KOPT-K1 (cell line): ENCODE results near the gene COX4I1.

ENCODE experiments used
- H3K27ac ChIP-seq: fragments of 200-600 bp; sonication (generic); 2 replicates; pipeline ENCODE4 v1.5.1; 2016; ENCODE audit warnings: antibody characterized with exemption, mild to moderate bottlenecking, low read depth, low read length; ENCODE audit not compliant: poor library complexity, severe bottlenecking
- H3K36me3 ChIP-seq: fragments of 200-600 bp; sonication (generic); 2 replicates; pipeline ENCODE4 v1.5.1; 2017; ENCODE audit warnings: antibody characterized with exemption, mild to moderate bottlenecking, low read length, moderate library complexity; ENCODE audit not compliant: insufficient read depth
- H3K9me3 ChIP-seq: fragments of 200-600 bp; sonication (generic); 2 replicates; pipeline ENCODE4 v1.5.1; 2017; ENCODE audit warnings: antibody characterized with exemption, low read length, mild to moderate bottlenecking; ENCODE audit not compliant: insufficient read depth, poor library complexity, severe bottlenecking

Gene COX4I1

GRCh38 chr16:85759631-85760419 is 39.7 kb upstream of the COX4I1 start:
- no peaks in the 10 kb centered on the region for H3K9me3 ChIP-seq
- no peaks in the 10 kb centered on the region for H3K36me3 ChIP-seq
- H3K27ac ChIP-seq = no peak overlapping the region

GRCh38 chr16:85761861-85762260 is 37.6 kb upstream of the COX4I1 start:
- Histone ChIP-seq H3K36me3 (no peaks in the 10 kb centered on the region), H3K27ac (no peak overlapping the region), H3K9me3 (no peaks in the 10 kb centered on the region)

- H3K36me3 ChIP-seq = no peaks in the 10 kb centered on the region
- no peaks in the 10 kb centered on the region for H3K9me3 ChIP-seq
- no peak overlapping the region for H3K27ac ChIP-seq
Observed at GRCh38 chr16:85762970-85763369, 36.5 kb upstream of the COX4I1 start.

GRCh38 chr16:85763616-85764015 is 35.9 kb upstream of the COX4I1 start:
- H3K36me3 ChIP-seq = no peaks in the 10 kb centered on the region
- H3K27ac ChIP-seq = no peak overlapping the region
- H3K9me3 ChIP-seq = no peaks in the 10 kb centered on the region

GRCh38 chr16:85765211-85765610 is 34.3 kb upstream of the COX4I1 start:
- Histone ChIP-seq H3K27ac (no peak overlapping the region), H3K36me3 (no peaks in the 10 kb centered on the region), H3K9me3 (no peaks in the 10 kb centered on the region)

GRCh38 chr16:85765767-85766166 is 33.7 kb upstream of the COX4I1 start:
- Histone ChIP-seq H3K36me3 (no peaks in the 10 kb centered on the region), H3K9me3 (no peaks in the 10 kb centered on the region), H3K27ac (no peak overlapping the region)

GRCh38 chr16:85767531-85767930 is 32.0 kb upstream of the COX4I1 start:
- Histone ChIP-seq H3K9me3 (no peaks in the 10 kb centered on the region), H3K36me3 (no peaks in the 10 kb centered on the region), H3K27ac (no peak overlapping the region)

- Histone ChIP-seq H3K27ac (no peak overlapping the region), H3K9me3 (no peaks in the 10 kb centered on the region), H3K36me3 (no peaks in the 10 kb centered on the region)
Observed at GRCh38 chr16:85768199-85768598, 31.3 kb upstream of the COX4I1 start.

- H3K9me3 ChIP-seq = no peaks in the 10 kb centered on the region
- no peak overlapping the region for H3K27ac ChIP-seq
- H3K36me3 ChIP-seq = peaks cover 3% of the 10 kb centered on the region; the same call in 1 of the 2 replicates
Observed at GRCh38 chr16:85770741-85771140, 28.8 kb upstream of the COX4I1 start.

GRCh38 chr16:85773044-85773443 is 26.5 kb upstream of the COX4I1 start:
- Histone ChIP-seq H3K27ac (no peak overlapping the region), H3K9me3 (no peaks in the 10 kb centered on the region), H3K36me3 (peaks cover 22% of the 10 kb centered on the region)

- H3K27ac ChIP-seq = no peak overlapping the region
- H3K36me3 ChIP-seq = peaks cover 33% of the 10 kb centered on the region
- no peaks in the 10 kb centered on the region for H3K9me3 ChIP-seq
Observed at GRCh38 chr16:85774136-85774535, 25.4 kb upstream of the COX4I1 start.

GRCh38 chr16:85774811-85775210 is 24.7 kb upstream of the COX4I1 start:
- Histone ChIP-seq H3K36me3 (peaks cover 40% of the 10 kb centered on the region), H3K9me3 (no peaks in the 10 kb centered on the region), H3K27ac (no peak overlapping the region)

- Histone ChIP-seq H3K27ac (no peak overlapping the region), H3K36me3 (peaks cover 69% of the 10 kb centered on the region), H3K9me3 (no peaks in the 10 kb centered on the region)
Observed at GRCh38 chr16:85777583-85778310, 21.7 kb upstream of the COX4I1 start.

- Histone ChIP-seq H3K36me3 (peaks cover 80% of the 10 kb centered on the region), H3K27ac (no peak overlapping the region), H3K9me3 (no peaks in the 10 kb centered on the region)
Observed at GRCh38 chr16:85778873-85779272, 20.6 kb upstream of the COX4I1 start.

- H3K27ac ChIP-seq = no peak overlapping the region
- no peaks in the 10 kb centered on the region for H3K9me3 ChIP-seq
- H3K36me3 ChIP-seq = peaks cover 91% of the 10 kb centered on the region
Observed at GRCh38 chr16:85780281-85780680, 19.2 kb upstream of the COX4I1 start.

- Histone ChIP-seq H3K36me3 (peaks cover 93% of the 10 kb centered on the region), H3K9me3 (no peaks in the 10 kb centered on the region), H3K27ac (no peak overlapping the region)
Observed at GRCh38 chr16:85781156-85781555, 18.3 kb upstream of the COX4I1 start.
